GM12878 (cell line): ENCODE results near the gene TMEM150A. TPM values are rescaled to one million over a fixed set of nuclear protein-coding genes. Genes with fewer than 3 reads are reported as not detected.

Source experiments
- ATAC-seq: fragments of 200-7000 bp; cut with Tn5 transposase; 3 replicates; pipeline ENCODE4 v1.9.1; 2020; ENCODE audit warnings: mild to moderate bottlenecking, moderate library complexity
- BruUV-seq: library from RNA; stranded (reverse); fragments of 400-500 nt; replicated peaks from 2 replicates; lab custom pipeline; 2021; lab: Mats Ljungman, UMichigan
- CTCF ChIA-PET: fragments of 300-600 bp; sonication (Branson Sonifier 250); formaldehyde crosslinking; extraction: SDS; loops from one replicate; lab custom pipeline; 2021; ENCODE audit warnings: inconsistent platforms; lab: Yijun Ruan, JAX
- POLR2A ChIA-PET: fragments of 350-600 bp; formaldehyde crosslinking; extraction: SDS; loops from one replicate; lab custom pipeline; 2021; ENCODE audit warnings: inconsistent platforms; lab: Charles Lee
- RAD21 ChIA-PET: fragments of 300-600 bp; sonication (Branson Sonifier 250); formaldehyde crosslinking; loops from one replicate; lab custom pipeline; 2023; ENCODE audit warnings: antibody characterized with exemption; ENCODE audit not compliant: unreplicated experiment; lab: Charles Lee
- SMC1A ChIA-PET: fragments of 300-600 bp; sonication (Branson Sonifier 250); formaldehyde crosslinking; loops from one replicate; lab custom pipeline; 2023; ENCODE audit not compliant: unreplicated experiment, uncharacterized antibody; lab: Charles Lee
- DNase-seq: peaks from one replicate; pipeline ENCODE4 v3.0.0-alpha.2; 2011; ENCODE audit warnings: low read depth, low spot score
- FAIRE-seq: peaks from 3 replicates; lab custom pipeline; 2011; peaks lifted over from hg19 to GRCh38; lab: Jason Lieb, UNC
- H2AFZ ChIP-seq: 2 replicates; pipeline ENCODE4 v1.6.0; 2011; ENCODE audit warnings: low read depth, low read length, control low read depth; ENCODE audit not compliant: control insufficient read depth
- H3K27ac ChIP-seq: 2 replicates; pipeline ENCODE4 v1.5.1; 2011; ENCODE audit warnings: control low read depth; ENCODE audit not compliant: control insufficient read depth, insufficient read depth
- H3K27me3 ChIP-seq, 2 experiments: replicated peaks in 1 of 2; 2 replicates each; pipeline versions ENCODE4 v1.6.0 to v1.6.1; 2011; ENCODE audit warnings: low read length in 1 of 2; ENCODE audit not compliant: control insufficient read depth in 2 of 2, insufficient read depth in 2 of 2
- H3K36me3 ChIP-seq, 2 experiments: 2 replicates each; pipeline ENCODE4 v1.5.1; 2011; ENCODE audit warnings: low read length in 1 of 2; ENCODE audit not compliant: control insufficient read depth in 2 of 2, insufficient read depth in 2 of 2
- H3K4me1 ChIP-seq: 2 replicates; pipeline ENCODE4 v1.6.1; 2011; ENCODE audit warnings: mild to moderate bottlenecking, low read length, moderate library complexity, mixed read lengths; ENCODE audit not compliant: control insufficient read depth, insufficient read depth
- H3K4me2 ChIP-seq: 2 replicates; pipeline ENCODE4 v1.6.0; 2011; ENCODE audit warnings: control low read depth; ENCODE audit not compliant: control insufficient read depth, insufficient read depth
- H3K4me3 ChIP-seq: fragments of 200-600 bp; sonication (generic); 2 replicates; pipeline ENCODE4 v1.5.1; 2016
- H3K79me2 ChIP-seq: 2 replicates; pipeline ENCODE4 v1.6.0; 2011; ENCODE audit warnings: low read length; ENCODE audit not compliant: control insufficient read depth, insufficient read depth
- H3K9ac ChIP-seq: 2 replicates; pipeline ENCODE4 v1.8.0; 2011; ENCODE audit warnings: low read length, control low read depth, mixed read lengths; ENCODE audit not compliant: control insufficient read depth, insufficient read depth
- H3K9me3 ChIP-seq: replicated peaks from 3 replicates; pipeline ENCODE4 v1.5.1; 2011; ENCODE audit warnings: mild to moderate bottlenecking, low read length; ENCODE audit not compliant: control insufficient read depth, insufficient read depth
- H4K20me1 ChIP-seq: 2 replicates; pipeline ENCODE4 v1.6.0; 2011; ENCODE audit not compliant: control insufficient read depth, insufficient read depth
- CEBPZ ChIP-seq: fragments of 150-350 bp; IDR thresholded peaks from 2 replicates; pipeline ENCODE4 v1.6.1; 2016; ENCODE audit warnings: low read depth, low read length
- HDAC2 ChIP-seq: fragments of 200-600 bp; sonication (generic); IDR thresholded peaks from 2 replicates; pipeline ENCODE4 v1.6.1; 2017
- IRF3 ChIP-seq: fragments of 450-650 bp; IDR thresholded peaks from 2 replicates; pipeline ENCODE4 v1.6.1; 2014; ENCODE audit warnings: mild to moderate bottlenecking
- MXI1 ChIP-seq: fragments of 150-350 bp; IDR thresholded peaks from 2 replicates; pipeline ENCODE4 v1.6.1; 2011; ENCODE audit warnings: low read depth, mild to moderate bottlenecking, inconsistent platforms, low read length, improper control_type of control experiment
- NFXL1 ChIP-seq: fragments of 450-650 bp; IDR thresholded peaks from 2 replicates; pipeline ENCODE4 v1.6.1; 2017; ENCODE audit warnings: antibody characterized with exemption, mild to moderate bottlenecking, borderline replicate concordance
- ZNF592 ChIP-seq: fragments of 450-650 bp; IDR thresholded peaks from 2 replicates; pipeline ENCODE4 v1.6.1; 2017; ENCODE audit warnings: mild to moderate bottlenecking, moderate library complexity
- ZZZ3 ChIP-seq: IDR thresholded peaks from 2 replicates; pipeline ENCODE4 v1.6.1; 2011; ENCODE audit warnings: low read depth; ENCODE audit not compliant: control insufficient read depth, insufficient read length
- WGBS: methylation state at CpG from one replicate; pipeline ENCODE4 v1.1.6; 2016; ENCODE audit warnings: low lambda C conversion rate; ENCODE audit not compliant: insufficient replicate concordance, insufficient coverage; ENCODE audit errors: missing lambda C conversion rate; 5-methylcytosine and 5-hydroxymethylcytosine counted together
- in situ Hi-C: fragments of 300-500 bp; cut with MboI; formaldehyde crosslinking; loops from 9 replicates; pipeline ENCODE4 v1.14.3; 2018; ENCODE audit warnings: mixed read lengths
- intact Hi-C: fragments of 100-400 bp; cut with micrococcal nuclease; formaldehyde crosslinking; loops from one replicate; pipeline ENCODE4 v1.14.2; 2022; ENCODE audit not compliant: unreplicated experiment
- polyA plus RNA-seq, 11 experiments: library from polyadenylated mRNA; depleted of rRNA in 4 of 11; unstranded in 6 of 11; stranded (reverse) in 5 of 11; fragments of >200 nt; fragmentation: Nextera tagmentation in 4 of 11; fragmentation: Illumina TruSeq in 1 of 11; extraction: Ambion mirVana in 4 of 11; extraction: Trizol in 1 of 11; gene quantifications; 1 replicate in 1 of 11; 2 replicates in 10 of 11; pipeline versions ENCODE4 v1.2.1 to v1.2.3, GENCODE V29; 2011 to 2016; ENCODE audit warnings: inconsistent platforms in 2 of 11, missing spikeins in 2 of 11, low read depth in 1 of 11
- total RNA-seq, 4 experiments: library from RNA; depleted of rRNA in 3 of 4; stranded (reverse); fragments of >200 nt in 3 of 4; fragmentation: Illumina TruSeq in 1 of 4; extraction: Trizol in 1 of 4; gene quantifications; 2 replicates each; pipeline versions ENCODE4 v1.2.1 to v1.2.3, GENCODE V29; 2013 to 2021

TMEM150A gene
- total and polyA plus RNA-seq, 10 of the 15 experiments (the other 5 are each of a cell fraction or from before 2014, with no cell fraction given): 0.45 to 4.4 (median 2.6) TPM

- no peak for FAIRE-seq
- ChIA-PET RAD21 (interaction anchor here (0.6 to 7.7 kb wide), 6 partner anchors 8 to 148 kb away, joined by 3 to 179 read pairs (median 9); partner anchors contain the start of genes GGCX, MAT2A and SH2D6), POLR2A (interaction anchor here (1.6 kb wide), 1 partner anchor 14 kb away, joined by 5 read pairs; the partner anchor contains the start of gene MAT2A), CTCF (interaction anchor here (0.6 to 10.4 kb wide), 10 partner anchors 8 to 209 kb away, joined by 3 to 336 read pairs (median 4); partner anchors contain the start of genes GGCX, MAT2A, RNF181 and SH2D6), SMC1A (interaction anchor here (3.8 to 6.3 kb wide), 3 partner anchors 13 to 163 kb away, joined by 56 to 201 read pairs (median 86); partner anchors contain the start of genes MAT2A and SH2D6)
- intact Hi-C loops: loop anchor here (5.0 kb wide), 2 partner anchors 226 to 251 kb away; partner anchors contain the start of gene TGOLN2
- H2AFZ ChIP-seq: no peak overlapping the region
- H4K20me1 ChIP-seq: no peaks in the 10 kb centered on the region
- H3K36me3 ChIP-seq: peaks cover 8 to 20% of the 10 kb centered on the region in 2 experiments
- TF ChIP-seq ZNF592 (no peak), IRF3 (no peak), CEBPZ (no peak), NFXL1 (no peak), ZZZ3 (no peak), HDAC2 (no peak), MXI1 (no peak)
- in situ Hi-C loops: no loop called here
- no peak overlapping the region for H3K4me2 ChIP-seq
- H3K9ac ChIP-seq: no peak overlapping the region
- no peak overlapping the region for H3K27ac ChIP-seq
- no peak for ATAC-seq
- WGBS: 80% methylated on average over 6 of the region's 6 CpGs
- H3K9me3 ChIP-seq: no peaks in the 10 kb centered on the region
- no TSS peak for BruUV-seq
- DNase-seq: no peak
- H3K79me2 ChIP-seq: no peaks in the 10 kb centered on the region
- no peaks in the 10 kb centered on the region for H3K4me1 ChIP-seq
- no peaks in the 10 kb centered on the region for H3K27me3 ChIP-seq
- H3K4me3 ChIP-seq: no peak overlapping the region
Observed at GRCh38 chr2:85553184-85553583, 49.3 kb downstream of the TMEM150A start.
